B cell (primary cell): ENCODE data around the gene MT1M. TPM values are rescaled to one million over a fixed set of nuclear protein-coding genes. Genes with fewer than 3 reads are reported as not detected.

Source experiments
- ATAC-seq: fragments of 200-7000 bp; cut with Tn5 transposase; one replicate; pipeline ENCODE4 v1.10.0; 2021; ENCODE audit warnings: low read depth, mild to moderate bottlenecking, moderate number of reproducible peaks, moderate library complexity
- CTCF ChIA-PET: fragments of 350-600 bp; sonication (Branson Sonifier 250); formaldehyde crosslinking; loops from one replicate; lab custom pipeline; 2021; ENCODE audit warnings: antibody characterized with exemption, inconsistent platforms; lab: Charles Lee
- POLR2A ChIA-PET: fragments of 350-600 bp; sonication (Branson Sonifier 250); formaldehyde crosslinking; loops from one replicate; lab custom pipeline; 2021; ENCODE audit warnings: antibody characterized with exemption; lab: Charles Lee
- DNase-seq: peaks from one replicate; pipeline ENCODE4 v3.0.0; 2013
- H2AFZ ChIP-seq: 2 replicates; pipeline ENCODE4 v1.6.1; 2012; ENCODE audit warnings: mild to moderate bottlenecking, low read depth, low read length; ENCODE audit not compliant: insufficient read depth, poor library complexity, severe bottlenecking
- H3K27ac ChIP-seq, 2 donors: 1 replicate in 1 of 2; 2 replicates in 1 of 2; pipeline ENCODE4 v1.5.1; 2012 to 2013; ENCODE audit warnings: low read length in 2 of 2, mild to moderate bottlenecking in 2 of 2, moderate library complexity in 1 of 2
- H3K27me3 ChIP-seq, 4 experiments: fragments of 200-600 bp in 1 of 4; sonication (generic) in 1 of 4; replicated peaks in 1 of 4; 1 replicate in 2 of 4; 2 replicates in 2 of 4; pipeline versions ENCODE4 v1.6.1 to v1.7.0; 2013 to 2016; ENCODE audit warnings: low read length in 3 of 4, mild to moderate bottlenecking in 2 of 4, mixed read lengths in 1 of 4, moderate library complexity in 1 of 4; ENCODE audit not compliant: insufficient read depth in 4 of 4, control insufficient read depth in 3 of 4; ENCODE audit errors: control extremely low read depth in 1 of 4
- H3K36me3 ChIP-seq, 2 experiments: replicated peaks in 1 of 2; 1 replicate in 1 of 2; 2 replicates in 1 of 2; pipeline versions ENCODE4 v1.6.1 to v1.7.1; 2013; ENCODE audit warnings: low read length in 1 of 2; ENCODE audit not compliant: insufficient read depth in 2 of 2, control insufficient read depth in 1 of 2; ENCODE audit errors: control extremely low read depth in 1 of 2, extremely low read depth in 1 of 2
- H3K4me1 ChIP-seq, 2 donors: fragments of 200-600 bp in 1 of 2; sonication (generic) in 1 of 2; 1 replicate in 1 of 2; 2 replicates in 1 of 2; pipeline versions ENCODE4 v1.5.1 to v1.6.1; 2013 to 2017; ENCODE audit warnings: low read length in 2 of 2; ENCODE audit not compliant: control insufficient read depth in 2 of 2, insufficient read depth in 2 of 2
- H3K4me2 ChIP-seq: replicated peaks from 2 replicates; pipeline ENCODE3; 2012; ENCODE audit warnings: mild to moderate bottlenecking, low read depth, low read length; ENCODE audit not compliant: poor library complexity, severe bottlenecking
- H3K4me3 ChIP-seq, 5 experiments: fragments of 200-600 bp in 1 of 5; sonication (generic) in 1 of 5; 1 replicate in 3 of 5; 2 replicates in 2 of 5; pipeline versions ENCODE4 v1.5.1 to v1.7.0; 2011 to 2016; ENCODE audit warnings: low read length in 4 of 5, mild to moderate bottlenecking in 4 of 5, low read depth in 2 of 5, control low read depth in 1 of 5, moderate library complexity in 1 of 5; ENCODE audit not compliant: insufficient read depth in 1 of 5; ENCODE audit errors: control extremely low read depth in 1 of 5, extremely low read depth in 1 of 5
- H3K79me2 ChIP-seq: fragments of 200-600 bp; sonication (generic); one replicate; pipeline ENCODE4 v1.6.0; 2016; ENCODE audit warnings: low read length; ENCODE audit not compliant: control insufficient read depth, insufficient read depth
- H3K9ac ChIP-seq: fragments of 200-600 bp; sonication (generic); 2 replicates; pipeline ENCODE4 v1.6.1; 2017; ENCODE audit warnings: mild to moderate bottlenecking, low read length, moderate library complexity
- H3K9me3 ChIP-seq, 3 donors: one replicate each; pipeline versions ENCODE4 v1.6.1 to v1.7.1; 2013; ENCODE audit warnings: low read length in 2 of 3; ENCODE audit not compliant: control insufficient read depth in 2 of 3, insufficient read depth in 1 of 3; ENCODE audit errors: control extremely low read depth in 1 of 3
- H4K20me1 ChIP-seq: 2 replicates; pipeline ENCODE4 v1.6.0; 2012; ENCODE audit warnings: mild to moderate bottlenecking, low read length; ENCODE audit not compliant: insufficient read depth, control insufficient read depth, poor library complexity, severe bottlenecking
- H3K27ac Mint-ChIP-seq: one replicate; pipeline ENCODE4 v1.8.0; 2021; ENCODE audit warnings: mixed read lengths
- H3K27me3 Mint-ChIP-seq: one replicate; pipeline ENCODE4 v1.8.0; 2021; ENCODE audit warnings: mixed read lengths
- H3K4me1 Mint-ChIP-seq: one replicate; pipeline ENCODE4 v1.8.0; 2021; ENCODE audit warnings: mixed read lengths
- H3K4me3 Mint-ChIP-seq: one replicate; pipeline ENCODE4 v1.8.0; 2021; ENCODE audit warnings: mixed read lengths
- H3K9me3 Mint-ChIP-seq: one replicate; pipeline ENCODE4 v1.8.0; 2022; ENCODE audit warnings: mixed read lengths; ENCODE audit not compliant: insufficient read depth
- EZH2 ChIP-seq: IDR thresholded peaks from 2 replicates; pipeline ENCODE4 v1.6.1; 2012; ENCODE audit warnings: borderline replicate concordance, low read depth, mild to moderate bottlenecking, moderate library complexity, low read length; ENCODE audit not compliant: insufficient read depth, poor library complexity, severe bottlenecking
- WGBS: methylation state at CpG from one replicate; pipeline ENCODE4 v1.1.5; 2013; ENCODE audit warnings: missing lambda C conversion rate; ENCODE audit not compliant: insufficient coverage; 5-methylcytosine and 5-hydroxymethylcytosine counted together
- intact Hi-C: fragments of 100-400 bp; cut with micrococcal nuclease; formaldehyde crosslinking; loops from one replicate; pipeline ENCODE4 v1.10.0; 2022
- polyA plus RNA-seq: library from polyadenylated mRNA; depleted of rRNA; stranded (reverse); fragments of >200 nt; gene quantifications from 2 replicates; pipeline ENCODE4 v1.2.3, GENCODE V29; 2012
- total RNA-seq, 2 donors: library from RNA; stranded (reverse); fragments of 120-200 nt in 1 of 2; gene quantifications; 1 replicate in 1 of 2; 2 replicates in 1 of 2; pipeline versions ENCODE4 v1.2.3 to v1.2.4, GENCODE V29; 2013 to 2022
- TF ChIP-seq, protein P1 (sequence below): fragments of 200-600 bp; IDR thresholded peaks from one replicate; pipeline ENCODE4 v1.8.0; 2022; ENCODE audit warnings: antibody characterized with exemption, mild to moderate bottlenecking

The MT1M gene
- total and polyA plus RNA-seq, 2 donors (not counting 1 experiment from before 2014, with no cell fraction given): not detected

DNA sequence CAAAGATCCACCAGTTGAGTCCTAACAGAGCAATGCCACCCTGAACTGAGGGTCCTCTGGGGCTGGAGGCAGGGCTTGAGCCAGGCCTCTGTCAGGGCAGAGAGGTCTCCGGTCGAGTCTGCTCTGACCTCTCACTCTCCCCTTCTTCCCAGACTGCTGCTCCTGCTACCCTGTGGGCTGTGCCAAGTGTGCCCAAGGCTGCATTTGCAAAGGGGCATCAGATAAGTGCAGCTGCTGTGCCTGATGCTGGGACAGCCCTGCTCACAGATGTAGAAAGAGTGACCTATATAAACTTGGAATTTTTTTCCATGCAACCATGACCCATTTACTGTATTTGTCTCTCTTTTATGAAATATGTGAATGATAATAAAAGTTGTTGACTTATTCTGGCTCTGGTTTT, 16.8 kb downstream of the MT1M start:
- Histone ChIP-seq H4K20me1 (no peaks in the 10 kb centered on the region), H2AFZ (no peak overlapping the region), H3K9me3 (no peaks in the 10 kb centered on the region), H3K9ac (no peak overlapping the region), H3K36me3 (no peaks in the 10 kb centered on the region), H3K79me2 (no peaks in the 10 kb centered on the region), H3K4me2 (no peak overlapping the region), H3K4me3 (no peak overlapping the region), H3K27ac (no peak overlapping the region), H3K27me3 (peaks cover 0 to 41% (median 13%) of the 10 kb centered on the region in 4 experiments), H3K4me1 (peaks cover 4 to 17% of the 10 kb centered on the region in 2 donors)
- no peaks in the 10 kb centered on the region for H3K9me3 Mint-ChIP-seq
- ATAC-seq (no peak), DNase-seq (no peak)
- CTCF ChIA-PET: no interaction called here
- H3K4me3 Mint-ChIP-seq: no peak overlapping the region
- POLR2A ChIA-PET: no interaction called here
- no peak overlapping the region for H3K27ac Mint-ChIP-seq
- TF ChIP-seq EZH2: no peak
- TF ChIP-seq, protein P1, sequence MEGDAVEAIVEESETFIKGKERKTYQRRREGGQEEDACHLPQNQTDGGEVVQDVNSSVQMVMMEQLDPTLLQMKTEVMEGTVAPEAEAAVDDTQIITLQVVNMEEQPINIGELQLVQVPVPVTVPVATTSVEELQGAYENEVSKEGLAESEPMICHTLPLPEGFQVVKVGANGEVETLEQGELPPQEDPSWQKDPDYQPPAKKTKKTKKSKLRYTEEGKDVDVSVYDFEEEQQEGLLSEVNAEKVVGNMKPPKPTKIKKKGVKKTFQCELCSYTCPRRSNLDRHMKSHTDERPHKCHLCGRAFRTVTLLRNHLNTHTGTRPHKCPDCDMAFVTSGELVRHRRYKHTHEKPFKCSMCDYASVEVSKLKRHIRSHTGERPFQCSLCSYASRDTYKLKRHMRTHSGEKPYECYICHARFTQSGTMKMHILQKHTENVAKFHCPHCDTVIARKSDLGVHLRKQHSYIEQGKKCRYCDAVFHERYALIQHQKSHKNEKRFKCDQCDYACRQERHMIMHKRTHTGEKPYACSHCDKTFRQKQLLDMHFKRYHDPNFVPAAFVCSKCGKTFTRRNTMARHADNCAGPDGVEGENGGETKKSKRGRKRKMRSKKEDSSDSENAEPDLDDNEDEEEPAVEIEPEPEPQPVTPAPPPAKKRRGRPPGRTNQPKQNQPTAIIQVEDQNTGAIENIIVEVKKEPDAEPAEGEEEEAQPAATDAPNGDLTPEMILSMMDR: no peak
- 90% methylated on average over 2 of the region's 2 CpGs for WGBS
- intact Hi-C loops: no loop called here
- H3K27me3 Mint-ChIP-seq: peaks cover 42% of the 10 kb centered on the region
- peaks cover 12% of the 10 kb centered on the region for H3K4me1 Mint-ChIP-seq

DNA sequence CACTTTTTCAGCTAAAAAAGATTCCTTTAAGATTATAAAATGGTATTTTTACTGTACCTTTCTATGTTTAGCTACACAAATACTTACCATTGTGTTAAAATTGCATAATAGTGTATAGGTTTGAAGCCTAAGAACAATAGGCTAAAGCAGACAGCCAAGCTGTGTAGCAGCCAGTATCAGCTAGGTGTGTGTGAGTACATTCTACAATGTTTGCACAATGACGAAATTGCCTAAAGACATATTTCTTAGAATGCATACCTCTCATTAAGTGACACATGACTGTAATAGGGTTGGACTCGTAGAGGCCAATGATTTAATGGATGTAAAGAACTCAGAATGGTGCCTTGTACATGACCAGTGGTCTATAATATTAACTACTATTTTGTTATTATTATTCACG, 17.4 kb downstream of the MT1M start:
- Histone ChIP-seq H3K4me3 (no peak overlapping the region), H2AFZ (no peak overlapping the region), H4K20me1 (no peaks in the 10 kb centered on the region), H3K9me3 (no peaks in the 10 kb centered on the region), H3K9ac (no peak overlapping the region), H3K36me3 (no peaks in the 10 kb centered on the region), H3K27ac (no peak overlapping the region), H3K4me1 (peaks cover 4 to 19% of the 10 kb centered on the region in 2 donors), H3K79me2 (no peaks in the 10 kb centered on the region), H3K27me3 (peaks cover 0 to 36% (median 13%) of the 10 kb centered on the region in 4 experiments), H3K4me2 (no peak overlapping the region)
- DNase-seq (no peak), ATAC-seq (no peak)
- H3K4me1 Mint-ChIP-seq: peaks cover 13% of the 10 kb centered on the region
- H3K9me3 Mint-ChIP-seq: no peaks in the 10 kb centered on the region
- WGBS: no CpG with 5 or more reads among the region's 3 CpGs
- no peak overlapping the region for H3K27ac Mint-ChIP-seq
- peaks cover 37% of the 10 kb centered on the region for H3K27me3 Mint-ChIP-seq
- no peak overlapping the region for H3K4me3 Mint-ChIP-seq
- CTCF ChIA-PET: no interaction called here
- intact Hi-C loops: no loop called here
- POLR2A ChIA-PET: no interaction called here
- TF ChIP-seq EZH2: no peak
- TF ChIP-seq, protein P1: no peak
